SU-DHL-6 (cell line): ENCODE data around the gene SIPA1.

Experiments used
- EZH2phosphoT487 ChIP-seq: fragments of 200-600 bp; sonication (generic), shearing (Covaris generic); conservative IDR thresholded peaks from 2 replicates; pipeline ENCODE4 v1.6.1; 2018; ENCODE audit warnings: mild to moderate bottlenecking, antibody characterized with exemption, low read length, moderate library complexity, mixed read lengths
- TF ChIP-seq, protein P1 (sequence below): fragments of 200-600 bp; sonication (generic); IDR thresholded peaks from one replicate; pipeline ENCODE4 v1.5.1; 2017; ENCODE audit warnings: antibody characterized with exemption, mild to moderate bottlenecking, low read length, moderate library complexity; ENCODE audit not compliant: insufficient read depth, poor library complexity, severe bottlenecking

DNA sequence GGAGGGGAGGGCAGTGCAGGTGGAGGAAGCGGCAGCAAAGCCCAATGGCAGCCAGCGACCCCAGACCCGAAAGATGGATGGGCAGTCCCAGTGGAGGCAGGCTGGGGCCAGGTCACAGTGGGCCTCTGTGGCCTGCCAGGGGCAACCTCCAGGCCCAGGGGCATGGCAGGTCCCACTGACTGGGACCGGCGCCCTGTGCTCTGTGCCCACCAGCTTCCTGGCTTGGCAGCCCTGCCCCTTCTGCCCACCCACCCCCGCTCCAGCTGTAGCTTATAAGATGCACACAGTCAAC, 38.0 kb upstream of the SIPA1 start:
- TF ChIP-seq, protein P1, sequence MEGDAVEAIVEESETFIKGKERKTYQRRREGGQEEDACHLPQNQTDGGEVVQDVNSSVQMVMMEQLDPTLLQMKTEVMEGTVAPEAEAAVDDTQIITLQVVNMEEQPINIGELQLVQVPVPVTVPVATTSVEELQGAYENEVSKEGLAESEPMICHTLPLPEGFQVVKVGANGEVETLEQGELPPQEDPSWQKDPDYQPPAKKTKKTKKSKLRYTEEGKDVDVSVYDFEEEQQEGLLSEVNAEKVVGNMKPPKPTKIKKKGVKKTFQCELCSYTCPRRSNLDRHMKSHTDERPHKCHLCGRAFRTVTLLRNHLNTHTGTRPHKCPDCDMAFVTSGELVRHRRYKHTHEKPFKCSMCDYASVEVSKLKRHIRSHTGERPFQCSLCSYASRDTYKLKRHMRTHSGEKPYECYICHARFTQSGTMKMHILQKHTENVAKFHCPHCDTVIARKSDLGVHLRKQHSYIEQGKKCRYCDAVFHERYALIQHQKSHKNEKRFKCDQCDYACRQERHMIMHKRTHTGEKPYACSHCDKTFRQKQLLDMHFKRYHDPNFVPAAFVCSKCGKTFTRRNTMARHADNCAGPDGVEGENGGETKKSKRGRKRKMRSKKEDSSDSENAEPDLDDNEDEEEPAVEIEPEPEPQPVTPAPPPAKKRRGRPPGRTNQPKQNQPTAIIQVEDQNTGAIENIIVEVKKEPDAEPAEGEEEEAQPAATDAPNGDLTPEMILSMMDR = no peak
- no peak for TF ChIP-seq EZH2phosphoT487
